HepG2 (cell line): ENCODE measurements around the gene TTLL6. TPM values are rescaled to one million over a fixed set of nuclear protein-coding genes. Genes with fewer than 3 reads are reported as not detected.

Experiments used
- CEBPB ChIP-seq: IDR thresholded peaks from 2 replicates; pipeline ENCODE4 v1.6.1; 2011; ENCODE audit warnings: low read depth, low read length, improper control_type of control experiment, borderline replicate concordance
- HMG20A ChIP-seq: IDR thresholded peaks from 2 replicates; pipeline ENCODE4 v1.6.1; 2016; ENCODE audit warnings: borderline replicate concordance
- NBN ChIP-seq: fragments of 450-650 bp; conservative IDR thresholded peaks from 2 replicates; pipeline ENCODE4 v1.6.1; 2017
- NCOA2 ChIP-seq: sonication (generic); formaldehyde crosslinking; IDR thresholded peaks from 2 replicates; pipeline ENCODE4 v1.8.0; 2022; ENCODE audit warnings: inconsistent platforms
- POLR2A ChIP-seq, 2 experiments: IDR thresholded peaks; 2 replicates each; pipeline ENCODE4 v1.6.1; 2011; ENCODE audit warnings: low read depth in 2 of 2, low read length in 2 of 2, mild to moderate bottlenecking in 1 of 2, moderate library complexity in 1 of 2; ENCODE audit not compliant: insufficient read depth in 1 of 2
- POLR2AphosphoS5 ChIP-seq: IDR thresholded peaks from 2 replicates; pipeline ENCODE4 v1.6.1; 2012; ENCODE audit warnings: low read depth, low read length
- REPIN1 ChIP-seq: sonication (generic); formaldehyde crosslinking; IDR thresholded peaks from 2 replicates; pipeline ENCODE4 v1.8.0; 2022; ENCODE audit warnings: missing genetic modification reagents, low read depth, mild to moderate bottlenecking, borderline replicate concordance
- XRCC5 ChIP-seq: fragments of 200-400 bp; formaldehyde crosslinking; optimal IDR thresholded peaks from 2 replicates; pipeline ENCODE3; 2017; ENCODE audit warnings: mild to moderate bottlenecking, low read length
- ZNF230 ChIP-seq: sonication (generic); formaldehyde crosslinking; IDR thresholded peaks from 2 replicates; pipeline ENCODE4 v1.4.0; 2020; ENCODE audit warnings: mild to moderate bottlenecking, missing genetic modification reagents
- ZNF790 ChIP-seq: sonication (generic); formaldehyde crosslinking; IDR thresholded peaks from 2 replicates; pipeline ENCODE4 v1.8.0; 2022; ENCODE audit warnings: missing genetic modification reagents, mild to moderate bottlenecking, borderline replicate concordance
- polyA plus RNA-seq, 8 experiments: library from polyadenylated mRNA; depleted of rRNA in 3 of 8; stranded (reverse) in 7 of 8; unstranded in 1 of 8; fragments of >200 nt; fragmentation: Illumina TruSeq in 4 of 8; extraction: Trizol in 4 of 8; gene quantifications; 2 replicates each; pipeline versions ENCODE4 v1.2.1 to v1.2.3, GENCODE V29; 2011 to 2016; ENCODE audit warnings: low read depth in 4 of 8, missing spikeins in 1 of 8, mixed read lengths in 1 of 8; ENCODE audit not compliant: insufficient read depth in 1 of 8
- total RNA-seq, 5 experiments: library from RNA; depleted of rRNA; stranded (reverse); fragments of >200 nt; fragmentation: Illumina TruSeq; extraction: Trizol; gene quantifications; 2 replicates each; pipeline ENCODE4 v1.2.3, GENCODE V29; 2016; ENCODE audit warnings: low read depth in 1 of 5
- TF ChIP-seq, protein P1 (sequence below): sonication (generic); formaldehyde crosslinking; IDR thresholded peaks from 2 replicates; pipeline ENCODE4 v1.4.0; 2020; ENCODE audit warnings: low read depth, mild to moderate bottlenecking, missing genetic modification reagents
- TF ChIP-seq, protein P2 (sequence below), 2 experiments: sonication (generic) in 1 of 2; formaldehyde crosslinking in 1 of 2; IDR thresholded peaks; 2 replicates each; pipeline versions ENCODE4 v1.4.0 to v1.6.1; 2016 to 2020; ENCODE audit warnings: borderline replicate concordance in 1 of 2, low read depth in 1 of 2, mild to moderate bottlenecking in 1 of 2, missing genetic modification reagents in 1 of 2
- TF ChIP-seq, protein P3 (sequence below): sonication (generic); formaldehyde crosslinking; IDR thresholded peaks from 2 replicates; pipeline ENCODE4 v1.4.0; 2020; ENCODE audit warnings: missing genetic modification reagents
- TF ChIP-seq, protein P4 (sequence below): IDR thresholded peaks from 2 replicates; pipeline ENCODE4 v1.6.1; 2018; ENCODE audit warnings: missing genetic modification reagents
- TF ChIP-seq, protein P5 (sequence below): sonication (generic); formaldehyde crosslinking; IDR thresholded peaks from 2 replicates; pipeline ENCODE4 v1.5.1; 2020; ENCODE audit warnings: mild to moderate bottlenecking, moderate library complexity, missing genetic modification reagents

Gene TTLL6
- total and polyA plus RNA-seq, 2 of the 13 experiments (the other 11 are each of a cell fraction or from before 2014, with no cell fraction given), result 0.04 to 0.08 TPM

DNA sequence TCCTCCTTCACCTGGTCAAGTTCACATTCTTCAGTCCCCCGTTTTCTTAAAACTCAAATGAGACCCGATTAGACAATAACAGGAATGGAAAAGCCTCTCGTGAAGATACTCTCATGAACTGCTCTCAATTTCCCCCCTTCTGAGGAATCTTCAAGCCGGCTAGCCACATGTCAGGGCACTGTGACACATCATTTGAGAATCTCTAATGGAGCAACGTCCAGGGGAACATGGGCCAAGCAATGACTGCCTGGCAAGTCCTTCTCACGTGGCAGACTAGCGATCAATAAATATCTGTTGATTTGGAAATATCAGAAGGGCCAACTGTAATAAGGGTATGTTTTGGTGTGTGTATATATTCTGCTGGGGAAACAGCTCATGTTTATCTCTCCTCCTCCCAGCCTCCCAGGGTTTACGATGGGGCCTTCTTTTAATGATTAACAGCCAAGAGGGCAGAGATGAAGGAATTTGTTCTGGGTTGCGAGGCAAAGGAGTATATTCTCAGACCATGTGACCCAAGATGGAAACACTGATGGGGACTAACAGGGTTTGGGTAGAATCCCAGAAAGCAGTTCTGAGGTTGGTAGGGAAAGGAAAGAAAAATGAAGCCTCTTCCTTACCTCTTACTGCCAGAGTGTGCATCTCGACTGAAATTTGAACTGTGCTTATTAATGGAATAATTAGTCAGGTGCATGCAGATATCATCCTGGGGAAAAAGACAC, 21.4 kb downstream of the TTLL6 start (continued):
- TF ChIP-seq HMG20A (CRISPR knock-in tag), result peak; percentile 80; the same call in 1 of the 2 replicates
- TF ChIP-seq, protein P1, sequence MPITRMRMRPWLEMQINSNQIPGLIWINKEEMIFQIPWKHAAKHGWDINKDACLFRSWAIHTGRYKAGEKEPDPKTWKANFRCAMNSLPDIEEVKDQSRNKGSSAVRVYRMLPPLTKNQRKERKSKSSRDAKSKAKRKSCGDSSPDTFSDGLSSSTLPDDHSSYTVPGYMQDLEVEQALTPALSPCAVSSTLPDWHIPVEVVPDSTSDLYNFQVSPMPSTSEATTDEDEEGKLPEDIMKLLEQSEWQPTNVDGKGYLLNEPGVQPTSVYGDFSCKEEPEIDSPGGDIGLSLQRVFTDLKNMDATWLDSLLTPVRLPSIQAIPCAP (CRISPR knock-in tag), result no peak
- peak; percentile 28; the same call in 1 of the 2 replicates for TF ChIP-seq REPIN1 (CRISPR knock-in tag)
- peak; percentile 27 to 36; a peak in 2 of 4 replicates for TF ChIP-seq POLR2A (IDR thresholded peaks at IDR 0.05; ENCODE audit: insufficient read depth in 1 of 2, low read depth in 2 of 2, low read length in 2 of 2)
- TF ChIP-seq, protein P2, sequence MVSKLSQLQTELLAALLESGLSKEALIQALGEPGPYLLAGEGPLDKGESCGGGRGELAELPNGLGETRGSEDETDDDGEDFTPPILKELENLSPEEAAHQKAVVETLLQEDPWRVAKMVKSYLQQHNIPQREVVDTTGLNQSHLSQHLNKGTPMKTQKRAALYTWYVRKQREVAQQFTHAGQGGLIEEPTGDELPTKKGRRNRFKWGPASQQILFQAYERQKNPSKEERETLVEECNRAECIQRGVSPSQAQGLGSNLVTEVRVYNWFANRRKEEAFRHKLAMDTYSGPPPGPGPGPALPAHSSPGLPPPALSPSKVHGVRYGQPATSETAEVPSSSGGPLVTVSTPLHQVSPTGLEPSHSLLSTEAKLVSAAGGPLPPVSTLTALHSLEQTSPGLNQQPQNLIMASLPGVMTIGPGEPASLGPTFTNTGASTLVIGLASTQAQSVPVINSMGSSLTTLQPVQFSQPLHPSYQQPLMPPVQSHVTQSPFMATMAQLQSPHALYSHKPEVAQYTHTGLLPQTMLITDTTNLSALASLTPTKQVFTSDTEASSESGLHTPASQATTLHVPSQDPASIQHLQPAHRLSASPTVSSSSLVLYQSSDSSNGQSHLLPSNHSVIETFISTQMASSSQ (IDR thresholded peaks at IDR 0.05; ENCODE audit: low read depth), result peak; percentile 98
- TF ChIP-seq, protein P2 (CRISPR knock-in tag; IDR thresholded peaks at IDR 0.05; ENCODE audit: borderline replicate concordance), result peak; percentile 98
- TF ChIP-seq CEBPB, result peak; percentile 94
- TF ChIP-seq NCOA2 (CRISPR knock-in tag), result peak; percentile 85
- TF ChIP-seq XRCC5, result no peak
- TF ChIP-seq, protein P3, sequence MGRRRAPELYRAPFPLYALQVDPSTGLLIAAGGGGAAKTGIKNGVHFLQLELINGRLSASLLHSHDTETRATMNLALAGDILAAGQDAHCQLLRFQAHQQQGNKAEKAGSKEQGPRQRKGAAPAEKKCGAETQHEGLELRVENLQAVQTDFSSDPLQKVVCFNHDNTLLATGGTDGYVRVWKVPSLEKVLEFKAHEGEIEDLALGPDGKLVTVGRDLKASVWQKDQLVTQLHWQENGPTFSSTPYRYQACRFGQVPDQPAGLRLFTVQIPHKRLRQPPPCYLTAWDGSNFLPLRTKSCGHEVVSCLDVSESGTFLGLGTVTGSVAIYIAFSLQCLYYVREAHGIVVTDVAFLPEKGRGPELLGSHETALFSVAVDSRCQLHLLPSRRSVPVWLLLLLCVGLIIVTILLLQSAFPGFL (CRISPR knock-in tag), result no peak
- TF ChIP-seq POLR2AphosphoS5, result peak; percentile 67
- TF ChIP-seq, protein P4, sequence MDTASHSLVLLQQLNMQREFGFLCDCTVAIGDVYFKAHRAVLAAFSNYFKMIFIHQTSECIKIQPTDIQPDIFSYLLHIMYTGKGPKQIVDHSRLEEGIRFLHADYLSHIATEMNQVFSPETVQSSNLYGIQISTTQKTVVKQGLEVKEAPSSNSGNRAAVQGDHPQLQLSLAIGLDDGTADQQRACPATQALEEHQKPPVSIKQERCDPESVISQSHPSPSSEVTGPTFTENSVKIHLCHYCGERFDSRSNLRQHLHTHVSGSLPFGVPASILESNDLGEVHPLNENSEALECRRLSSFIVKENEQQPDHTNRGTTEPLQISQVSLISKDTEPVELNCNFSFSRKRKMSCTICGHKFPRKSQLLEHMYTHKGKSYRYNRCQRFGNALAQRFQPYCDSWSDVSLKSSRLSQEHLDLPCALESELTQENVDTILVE (CRISPR knock-in tag), result peak; percentile 40; the same call in 1 of the 2 replicates
- TF ChIP-seq ZNF790 (CRISPR knock-in tag), result no peak
- TF ChIP-seq, protein P5, sequence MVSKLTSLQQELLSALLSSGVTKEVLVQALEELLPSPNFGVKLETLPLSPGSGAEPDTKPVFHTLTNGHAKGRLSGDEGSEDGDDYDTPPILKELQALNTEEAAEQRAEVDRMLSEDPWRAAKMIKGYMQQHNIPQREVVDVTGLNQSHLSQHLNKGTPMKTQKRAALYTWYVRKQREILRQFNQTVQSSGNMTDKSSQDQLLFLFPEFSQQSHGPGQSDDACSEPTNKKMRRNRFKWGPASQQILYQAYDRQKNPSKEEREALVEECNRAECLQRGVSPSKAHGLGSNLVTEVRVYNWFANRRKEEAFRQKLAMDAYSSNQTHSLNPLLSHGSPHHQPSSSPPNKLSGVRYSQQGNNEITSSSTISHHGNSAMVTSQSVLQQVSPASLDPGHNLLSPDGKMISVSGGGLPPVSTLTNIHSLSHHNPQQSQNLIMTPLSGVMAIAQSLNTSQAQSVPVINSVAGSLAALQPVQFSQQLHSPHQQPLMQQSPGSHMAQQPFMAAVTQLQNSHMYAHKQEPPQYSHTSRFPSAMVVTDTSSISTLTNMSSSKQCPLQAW (CRISPR knock-in tag), result peak; percentile 99
- no peak for TF ChIP-seq NBN
- TF ChIP-seq ZNF230 (CRISPR knock-in tag), result 0 out of 2 replicates have a peak, but pooled peaks have one; percentile 24
